HUDEP-2 (cell line): Measurements from ENCODE around the gene NUMB.

Source experiments
- DNase-seq, 76 experiments: peaks; one replicate each; lab custom pipeline; 2025; ENCODE audit not compliant: unreplicated experiment in 76 of 76; lab: John Stamatoyannopoulos, UW

NUMB gene

DNA sequence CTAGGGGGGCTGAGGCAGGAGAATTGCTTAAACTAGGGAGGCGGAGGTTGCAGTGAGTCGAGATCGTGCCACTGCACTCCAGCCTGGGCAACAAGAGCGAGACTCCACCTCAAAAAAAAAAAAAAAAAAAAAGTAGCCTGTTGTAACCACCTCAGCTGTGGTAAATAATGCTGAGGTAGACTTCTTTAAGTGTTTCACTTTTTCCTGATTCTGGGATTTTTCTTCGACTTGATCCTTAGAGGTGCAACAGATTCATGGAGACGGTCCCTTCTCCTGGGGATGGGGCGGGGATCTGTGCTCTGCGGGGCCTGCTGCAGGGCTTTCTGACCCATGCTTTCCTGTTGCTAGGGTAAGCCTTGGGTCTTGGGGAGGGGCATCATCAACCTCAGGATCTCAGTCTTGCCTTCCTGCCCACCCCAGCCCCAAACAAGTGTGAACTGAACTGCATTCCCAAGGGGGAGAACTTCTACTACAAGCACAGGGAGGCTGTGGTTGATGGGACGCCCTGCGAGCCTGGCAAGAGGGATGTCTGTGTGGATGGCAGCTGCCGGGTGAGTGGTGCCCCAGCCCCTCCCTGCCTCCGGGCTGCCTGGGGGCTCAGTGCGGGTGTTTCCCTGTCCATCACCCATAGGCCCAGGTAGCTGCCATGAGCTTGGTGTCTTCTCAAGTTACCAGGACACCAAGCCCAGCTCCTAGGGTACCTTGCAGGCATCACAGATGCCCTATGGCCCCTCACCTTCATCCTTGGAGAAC, 208.6 kb downstream of the NUMB start:
- DNase-seq: no peak

DNA sequence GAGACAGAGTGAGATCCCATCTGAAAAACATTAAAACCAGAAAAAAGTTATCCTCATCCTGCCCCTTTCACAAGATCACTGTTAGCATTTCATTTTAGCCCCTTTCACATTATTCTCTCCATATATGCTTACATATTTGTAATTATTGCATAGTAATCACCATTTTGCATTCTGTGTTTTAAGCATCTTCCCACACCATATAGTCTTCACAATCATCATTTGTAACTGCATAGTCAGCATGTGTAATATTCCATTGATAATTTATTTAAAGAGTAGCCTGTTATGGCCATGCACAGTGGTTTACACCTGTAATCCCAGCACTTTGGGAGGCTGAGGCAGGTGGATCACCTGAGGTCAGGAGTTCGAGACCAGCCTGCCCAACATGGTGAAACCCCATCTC, 209.2 kb downstream of the NUMB start:
- no peak for DNase-seq

- peak in 24 of 76 experiments; percentile 6 to 53 (median 16) for DNase-seq
Measured at GRCh38 chr14:73248108-73248868, 210.1 kb downstream of the NUMB start.

- no peak for DNase-seq
Measured at GRCh38 chr14:73246387-73247150, 211.8 kb downstream of the NUMB start.

GRCh38 chr14:73245480-73246325, 212.6 kb downstream of the NUMB start:
- peak in 46 of 76 experiments; percentile 5 to 66 (median 34) for DNase-seq

GRCh38 chr14:73244541-73245290, 213.6 kb downstream of the NUMB start:
- DNase-seq: no peak

GRCh38 chr14:73243748-73244147, 214.6 kb downstream of the NUMB start:
- DNase-seq: no peak

DNA sequence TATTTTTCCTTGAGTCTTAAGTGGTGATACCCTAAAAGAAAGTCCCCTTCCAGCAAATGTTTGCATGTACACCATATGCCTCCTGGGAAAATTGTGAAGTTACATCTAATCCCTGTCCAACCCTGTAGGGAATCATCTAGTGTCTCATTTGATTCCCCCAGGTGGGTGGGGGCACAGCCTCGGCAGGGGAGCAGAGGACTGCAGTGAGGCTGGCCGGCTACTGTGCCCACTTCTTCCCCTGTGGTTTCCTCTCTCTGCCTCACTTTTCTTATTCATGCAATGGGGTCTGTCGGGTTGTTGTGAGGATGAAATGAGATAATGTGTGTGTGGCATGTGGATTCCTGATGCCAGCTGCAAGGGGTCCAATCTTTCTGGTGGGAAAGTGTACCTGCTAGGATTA, 215.0 kb downstream of the NUMB start:
- DNase-seq: no peak

GRCh38 chr14:73242357-73242901, 215.9 kb downstream of the NUMB start:
- DNase-seq: no peak

DNA sequence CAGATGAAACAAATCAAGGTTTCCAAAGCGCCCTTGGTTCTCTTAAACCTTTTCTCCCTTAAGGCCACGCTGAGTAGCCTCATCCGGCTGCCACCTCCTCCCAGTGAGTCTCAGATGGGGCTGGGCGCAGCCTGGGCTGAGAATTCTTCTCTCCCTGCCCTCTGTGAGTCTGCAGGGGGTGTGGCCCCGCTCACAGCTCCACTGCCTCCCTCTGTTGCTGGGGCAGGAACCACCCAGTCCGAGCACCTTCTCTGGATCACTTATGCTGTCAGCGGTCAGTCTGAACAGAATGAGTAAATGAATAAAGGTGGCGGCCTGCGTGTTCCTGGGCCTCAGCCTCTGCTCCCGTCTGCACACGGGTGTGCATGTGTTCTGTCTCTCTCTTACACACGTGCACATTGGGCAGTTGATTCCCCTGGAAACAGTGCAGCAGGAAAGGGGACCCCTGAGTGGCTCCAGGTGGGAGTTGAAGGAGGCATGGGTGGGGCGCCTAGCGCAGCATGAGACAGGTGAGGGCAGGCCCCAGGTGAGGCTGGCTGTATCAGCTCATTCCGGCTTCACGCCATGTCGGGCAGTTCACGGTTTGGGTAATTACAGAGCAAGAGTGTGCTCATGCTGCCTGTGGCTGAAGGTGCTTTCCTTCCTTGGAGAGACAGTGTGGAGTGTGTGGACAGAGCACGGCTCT, 216.7 kb downstream of the NUMB start:
- peak in 3 of 76 experiments; percentile 17 to 21 (median 17) for DNase-seq

DNA sequence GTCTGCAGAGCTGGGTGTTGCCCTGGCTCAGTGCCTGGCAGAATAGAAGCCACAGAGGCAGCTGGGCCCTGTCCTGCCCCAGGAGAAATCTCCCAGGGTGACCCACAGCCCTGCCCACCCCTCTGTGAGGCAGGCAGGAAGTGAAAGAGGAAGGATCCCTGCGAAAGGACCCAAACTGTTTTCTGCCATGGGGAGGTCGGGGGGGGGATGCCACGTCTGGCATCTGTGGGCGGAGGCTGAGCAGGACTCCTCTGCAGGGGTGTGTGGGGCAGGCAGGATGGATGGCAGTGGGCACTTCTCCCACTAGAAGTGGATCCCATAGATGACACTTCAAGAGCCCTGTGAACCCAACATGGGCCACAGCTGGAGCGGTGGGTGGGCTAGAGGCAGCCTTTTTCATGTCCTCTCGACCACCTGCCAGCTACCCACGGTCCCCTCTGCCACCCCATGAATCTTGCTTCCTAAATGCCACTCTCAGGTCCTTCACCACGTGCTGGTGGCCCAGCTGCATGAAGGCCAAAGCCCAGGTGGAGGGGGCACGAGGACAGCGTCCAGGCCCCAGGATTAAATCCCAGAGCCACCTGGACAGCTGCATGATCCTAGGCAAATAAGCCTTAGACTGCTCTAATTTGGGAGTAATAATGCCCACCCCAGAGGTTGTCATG, 217.4 kb downstream of the NUMB start:
- no peak for DNase-seq

DNA sequence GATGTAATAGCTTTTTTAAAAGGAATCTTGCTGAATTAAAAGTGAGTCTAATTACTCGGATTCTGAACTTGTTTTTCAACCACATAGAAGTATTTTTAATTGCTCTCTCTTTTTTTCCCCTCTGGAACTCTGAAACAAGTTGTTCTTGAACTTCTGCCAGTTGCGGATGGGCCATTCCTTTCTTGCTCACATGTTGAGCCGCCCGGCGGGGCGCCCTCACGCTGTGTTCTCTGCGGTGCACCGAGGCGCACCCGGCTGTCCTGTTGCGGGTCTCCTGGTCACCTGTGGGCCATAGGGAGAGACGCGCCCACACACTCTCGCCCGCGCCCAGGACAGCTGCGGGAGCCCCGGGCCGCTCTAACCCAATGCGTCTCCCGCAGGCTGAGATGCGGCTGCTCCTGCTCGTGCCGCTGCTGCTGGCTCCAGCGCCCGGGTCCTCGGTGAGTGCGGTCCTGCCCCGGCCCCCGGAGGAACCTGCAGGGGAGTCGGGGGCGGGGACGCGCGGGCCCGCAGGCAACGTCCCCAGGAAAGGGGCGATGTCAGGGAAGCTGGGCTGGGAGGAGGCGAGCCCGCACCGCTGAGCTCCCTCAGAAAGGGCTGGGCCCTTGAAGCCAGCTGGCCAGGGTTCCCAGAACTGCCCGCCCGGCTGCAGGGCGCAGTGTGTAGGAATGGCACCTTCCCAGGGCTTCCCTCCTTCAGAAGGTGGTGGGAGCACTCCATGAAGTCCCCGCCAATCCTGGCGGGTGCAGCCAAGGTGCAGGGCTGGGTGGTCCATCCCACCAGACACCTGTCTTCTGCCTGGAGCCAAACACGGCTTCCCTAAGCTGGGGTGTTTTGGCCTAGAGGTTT, 218.7 kb downstream of the NUMB start:
- peak in 1 of 76 experiments; percentile 19 for DNase-seq

DNA sequence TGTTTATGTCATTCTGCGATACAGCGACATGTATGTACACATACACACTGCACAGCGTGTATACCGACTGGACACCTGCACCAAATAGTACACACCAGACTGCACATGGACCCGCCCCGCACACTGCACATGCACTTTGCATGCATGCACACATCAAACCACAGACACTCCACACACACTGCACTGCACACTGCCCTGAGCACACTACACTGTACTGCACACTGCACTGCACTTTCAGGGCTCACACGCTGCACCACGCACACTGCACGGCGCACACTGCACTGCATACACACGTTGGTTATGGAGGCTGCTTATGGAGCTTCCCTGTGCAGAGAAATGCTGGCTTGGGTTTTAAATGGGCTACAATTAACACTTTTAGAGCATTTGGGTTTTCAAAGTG, 219.4 kb downstream of the NUMB start:
- DNase-seq: no peak

GRCh38 chr14:73238424-73238852, 219.9 kb downstream of the NUMB start:
- DNase-seq: peak in 2 of 76 experiments; percentile 17 to 21

DNA sequence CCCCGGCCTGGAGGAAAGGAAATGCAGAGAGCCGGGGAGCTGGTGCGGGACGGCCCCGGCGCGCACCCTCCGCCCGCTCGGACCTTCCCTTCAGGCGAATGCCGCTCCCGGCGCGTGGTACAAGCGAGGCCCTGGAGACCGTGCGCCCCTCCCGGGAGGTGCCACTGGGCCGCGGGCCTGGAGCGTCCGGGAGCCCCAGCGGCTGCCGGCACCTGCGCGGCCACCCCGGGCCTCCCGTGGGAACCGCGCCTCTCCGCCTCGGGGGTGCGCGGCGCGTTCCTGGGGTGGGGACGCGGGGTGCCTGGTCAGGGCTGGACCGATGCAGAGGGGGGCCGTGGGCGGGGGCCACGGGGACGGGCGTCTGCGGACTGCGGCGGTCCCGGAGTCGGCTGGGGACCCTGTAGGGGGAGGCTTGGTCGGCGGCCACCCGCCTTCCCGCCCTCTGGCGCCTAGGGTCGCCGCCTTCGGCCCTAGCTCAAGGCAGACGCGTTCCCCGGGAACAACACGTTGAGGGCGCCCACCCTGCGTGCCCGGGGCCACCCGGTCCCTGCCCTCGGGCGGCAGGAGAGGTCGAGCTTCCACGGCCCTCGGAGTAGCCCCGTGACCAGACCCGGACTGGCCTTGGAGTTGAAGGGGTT, 220.4 kb downstream of the NUMB start:
- no peak for DNase-seq

- peak in 55 of 76 experiments; percentile 6 to 72 (median 39) for DNase-seq
Measured at GRCh38 chr14:73237219-73237785, 221.0 kb downstream of the NUMB start, which contains the start of gene PAPLN. TSS of gene PAPLN (plus strand) at chr14:73237506. CDS start at chr14:73239779, 2,273 bp downstream.
